Esophagus muscularis mucosa (tissue), 3 donors: ENCODE measurements around the gene KATNAL1.
"Not testable (repeated sequence)": the region's sequence is repeated elsewhere in the genome, so short reads cannot be mapped to it uniquely, and the experiment has no call there.

Experiments used
- POLR2AphosphoS5 ChIP-seq, 2 donors: sonication (generic); formaldehyde crosslinking; IDR thresholded peaks; one replicate each; pipeline ENCODE4 v1.6.1; 2017; ENCODE audit warnings: antibody characterized with exemption in 2 of 2
- TF ChIP-seq, protein P1 (sequence below), 3 experiments: fragments of 200-600 bp in 2 of 3; fragments of 450-650 bp in 1 of 3; sonication (generic) in 2 of 3; IDR thresholded peaks; one replicate each; pipeline ENCODE4 v1.5.1; 2017 to 2019; ENCODE audit warnings: antibody characterized with exemption in 3 of 3, mild to moderate bottlenecking in 2 of 3, moderate library complexity in 1 of 3

DNA sequence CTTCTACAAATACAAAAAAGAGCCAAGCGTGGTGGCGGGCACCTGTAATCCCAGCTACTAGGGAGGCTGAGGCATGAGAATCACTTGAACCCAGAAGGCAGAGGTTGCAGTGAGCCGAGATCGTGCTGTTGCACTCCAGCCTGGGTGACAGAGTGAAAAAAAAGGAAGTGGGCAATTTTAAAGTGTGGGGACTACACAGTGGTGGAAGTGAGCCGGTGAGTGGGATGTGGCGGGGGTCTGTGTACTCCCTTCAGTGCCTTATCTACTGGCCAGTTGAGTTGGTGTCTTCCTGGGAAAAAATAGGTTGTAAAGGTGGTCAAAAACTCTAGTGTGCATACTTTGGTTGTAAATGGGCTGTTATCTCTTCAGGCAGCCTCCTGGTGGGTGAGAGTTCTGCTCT lies 133.1 kb downstream of the KATNAL1 start:
- not testable (repeated sequence) for TF ChIP-seq POLR2AphosphoS5 (IDR thresholded peaks at IDR 0.05)
- TF ChIP-seq, protein P1, sequence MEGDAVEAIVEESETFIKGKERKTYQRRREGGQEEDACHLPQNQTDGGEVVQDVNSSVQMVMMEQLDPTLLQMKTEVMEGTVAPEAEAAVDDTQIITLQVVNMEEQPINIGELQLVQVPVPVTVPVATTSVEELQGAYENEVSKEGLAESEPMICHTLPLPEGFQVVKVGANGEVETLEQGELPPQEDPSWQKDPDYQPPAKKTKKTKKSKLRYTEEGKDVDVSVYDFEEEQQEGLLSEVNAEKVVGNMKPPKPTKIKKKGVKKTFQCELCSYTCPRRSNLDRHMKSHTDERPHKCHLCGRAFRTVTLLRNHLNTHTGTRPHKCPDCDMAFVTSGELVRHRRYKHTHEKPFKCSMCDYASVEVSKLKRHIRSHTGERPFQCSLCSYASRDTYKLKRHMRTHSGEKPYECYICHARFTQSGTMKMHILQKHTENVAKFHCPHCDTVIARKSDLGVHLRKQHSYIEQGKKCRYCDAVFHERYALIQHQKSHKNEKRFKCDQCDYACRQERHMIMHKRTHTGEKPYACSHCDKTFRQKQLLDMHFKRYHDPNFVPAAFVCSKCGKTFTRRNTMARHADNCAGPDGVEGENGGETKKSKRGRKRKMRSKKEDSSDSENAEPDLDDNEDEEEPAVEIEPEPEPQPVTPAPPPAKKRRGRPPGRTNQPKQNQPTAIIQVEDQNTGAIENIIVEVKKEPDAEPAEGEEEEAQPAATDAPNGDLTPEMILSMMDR (IDR thresholded peaks at IDR 0.05), result not testable (repeated sequence)
